Left colon (tissue), 2 donors: ENCODE results near the gene MRPL53. TPM values are rescaled to one million over a fixed set of nuclear protein-coding genes. Genes with fewer than 3 reads are reported as not detected.
"Not testable (repeated sequence)": the region's sequence is repeated elsewhere in the genome, so short reads cannot be mapped to it uniquely, and the experiment has no call there.

Experiments
- ATAC-seq: fragments of 200-7000 bp; cut with Tn5 transposase; one replicate; pipeline ENCODE4 v1.9.1; 2020; ENCODE audit warnings: mild to moderate bottlenecking, moderate library complexity
- DNase-seq, 2 donors: peaks; one replicate each; pipeline ENCODE4 v3.0.0-alpha.2; 2020
- intact Hi-C, 2 donors: fragments of 100-400 bp; cut with DNase I in 1 of 2; cut with micrococcal nuclease in 1 of 2; formaldehyde crosslinking; loops; one replicate each; pipeline versions ENCODE4 v1.11.2 to v1.14.0; 2022; cut with DNase I, micrococcal nuclease
- total RNA-seq, 2 donors: library from RNA; stranded (reverse); fragmentation: NEBNext Ultra II Directional; extraction: Animal tissue kit (Norgen Biotek cat#: 25700); gene quantifications; one replicate each; pipeline ENCODE4 v1.2.1, GENCODE V29; 2021
- donor health status: DM: no; HTN: no; CAD: no.
- donor health status: DM: yes; HTN: yes; CAD: no.

MRPL53 gene
- total RNA-seq, 2 donors from 2014 or later = 63.6 to 65.0 TPM

- intact Hi-C loops = no loop called here
- DNase-seq = no peak
- no peak for ATAC-seq
Measured at GRCh38 chr2:74488643-74489481, 16.4 kb upstream of the MRPL53 start.

GRCh38 chr2:74486141-74486540, 13.7 kb upstream of the MRPL53 start:
- DNase-seq (no peak), ATAC-seq (no peak)
- intact Hi-C loops = no loop called here

- intact Hi-C loops = loop anchor here (2.0 to 5.0 kb wide), 2 partner anchors 104 to 105 kb away; no protein-coding TSS in a partner anchor
- not testable (repeated sequence) for ATAC-seq, DNase-seq
Measured at GRCh38 chr2:74483675-74484164, 11.2 kb upstream of the MRPL53 start.

- DNase-seq (peak; percentile 97 to 98), ATAC-seq (peak; percentile 93)
- intact Hi-C loops = loop anchor here in 1 of 2 donors (5.0 kb wide), 1 partner anchor 104 kb away; no protein-coding TSS in a partner anchor
Measured at GRCh38 chr2:74482801-74483674, 10.6 kb upstream of the MRPL53 start, which contains the start of the genes CCDC142 and TTC31. TSS of gene CCDC142 (minus strand) at chr2:74482998. CDS start at chr2:74482837, 161 bp downstream. TSS of gene TTC31 (plus strand) at chr2:74483081. CDS start at chr2:74483096, 15 bp downstream.

- peak; percentile 53 for ATAC-seq
- DNase-seq = peak in 1 of 2 donors; percentile 43
- intact Hi-C loops = loop anchor here in 1 of 2 donors (5.0 kb wide), 1 partner anchor 105 kb away; no protein-coding TSS in a partner anchor
Measured at GRCh38 chr2:74481961-74482800, 9.7 kb upstream of the MRPL53 start.

GRCh38 chr2:74481431-74481830, 9.0 kb upstream of the MRPL53 start:
- intact Hi-C loops = loop anchor here in 1 of 2 donors (5.0 kb wide), 1 partner anchor 106 kb away; no protein-coding TSS in a partner anchor
- ATAC-seq = no peak
- no peak for DNase-seq

- DNase-seq = no peak
- ATAC-seq = no peak
- intact Hi-C loops = no loop called here
Measured at GRCh38 chr2:74474899-74475298, 2.4 kb upstream of the MRPL53 start.

GRCh38 chr2:74474481-74474880, 2.0 kb upstream of the MRPL53 start:
- ATAC-seq (no peak), DNase-seq (no peak)
- intact Hi-C loops = no loop called here

- intact Hi-C loops = no loop called here
- DNase-seq (no peak), ATAC-seq (peak; percentile 13)
Measured at GRCh38 chr2:74472945-74473258, 422 bp upstream of the MRPL53 start.

GRCh38 chr2:74471332-74472065, 981 bp downstream of the MRPL53 start:
- ATAC-seq = peak; percentile 30
- intact Hi-C loops = no loop called here
- no peak for DNase-seq

GRCh38 chr2:74470742-74471141, 1.7 kb downstream of the MRPL53 start:
- DNase-seq, intact Hi-C loops, ATAC-seq: not testable (repeated sequence)

- intact Hi-C loops = no loop called here
- DNase-seq (no peak), ATAC-seq (peak; percentile 18)
Measured at GRCh38 chr2:74464406-74464805, 8.1 kb downstream of the MRPL53 start.

- intact Hi-C loops = no loop called here
- ATAC-seq (no peak), DNase-seq (no peak)
Measured at GRCh38 chr2:74462786-74463105, 9.7 kb downstream of the MRPL53 start.

- intact Hi-C loops = no loop called here
- no peak for DNase-seq
- no peak for ATAC-seq
Measured at GRCh38 chr2:74462054-74462785, 10.3 kb downstream of the MRPL53 start.

GRCh38 chr2:74461187-74462053, 11.1 kb downstream of the MRPL53 start:
- ATAC-seq (no peak), DNase-seq (peak in 1 of 2 donors; percentile 15)
- intact Hi-C loops = no loop called here

GRCh38 chr2:74460187-74460586, 12.3 kb downstream of the MRPL53 start:
- ATAC-seq, DNase-seq, intact Hi-C loops: not testable (repeated sequence)
